Smooth muscle cell (in vitro differentiated cells): Measurements from ENCODE around the gene PTBP1. TPM values are rescaled to one million over a fixed set of nuclear protein-coding genes. Genes with fewer than 3 reads are reported as not detected.

Experiments
- DNase-seq: peaks from one replicate; lab custom pipeline; 2025; ENCODE audit not compliant: unreplicated experiment; lab: John Stamatoyannopoulos, UW
- H2AFZ ChIP-seq: fragments of 200-600 bp; sonication (generic); 2 replicates; pipeline ENCODE4 v1.6.0; 2016; ENCODE audit warnings: antibody characterized with exemption, low read depth, mild to moderate bottlenecking
- H3F3A ChIP-seq: fragments of 200-600 bp; sonication (generic); 2 replicates; pipeline ENCODE4 v1.6.0; 2017; ENCODE audit warnings: antibody characterized with exemption, low read depth
- H3K27ac ChIP-seq: fragments of 200-600 bp; sonication (generic); 2 replicates; pipeline ENCODE4 v1.5.1; 2016; ENCODE audit warnings: low read depth, mild to moderate bottlenecking
- H3K27me3 ChIP-seq: fragments of 200-600 bp; sonication (generic); 2 replicates; pipeline ENCODE4 v1.6.1; 2016; ENCODE audit warnings: low read depth, mild to moderate bottlenecking
- H3K36me3 ChIP-seq: fragments of 200-600 bp; sonication (generic); 2 replicates; pipeline ENCODE4 v1.5.1; 2016; ENCODE audit warnings: low read depth
- H3K4me1 ChIP-seq: fragments of 200-600 bp; sonication (generic); 2 replicates; pipeline ENCODE4 v1.5.1; 2016; ENCODE audit warnings: low read depth
- H3K4me2 ChIP-seq: fragments of 200-600 bp; sonication (generic); 2 replicates; pipeline ENCODE4 v1.6.0; 2016; ENCODE audit warnings: mild to moderate bottlenecking
- H3K4me3 ChIP-seq: fragments of 200-600 bp; sonication (generic); 2 replicates; pipeline ENCODE4 v1.5.1; 2016; ENCODE audit warnings: mild to moderate bottlenecking
- H3K79me2 ChIP-seq: fragments of 200-600 bp; sonication (generic); 2 replicates; pipeline ENCODE4 v1.6.0; 2016; ENCODE audit warnings: low read depth, mild to moderate bottlenecking
- H3K9ac ChIP-seq: fragments of 200-600 bp; sonication (generic); 2 replicates; pipeline ENCODE4 v1.6.0; 2016; ENCODE audit warnings: low read depth
- H3K9me3 ChIP-seq: fragments of 200-600 bp; sonication (generic); replicated peaks from 2 replicates; pipeline ENCODE4 v1.5.1; 2016; ENCODE audit warnings: low read depth
- H4K20me1 ChIP-seq: fragments of 200-600 bp; sonication (generic); 2 replicates; pipeline ENCODE4 v1.6.0; 2016; ENCODE audit warnings: low read depth
- CTCF ChIP-seq: fragments of 200-600 bp; sonication (generic); IDR thresholded peaks from 2 replicates; pipeline ENCODE4 v1.5.1; 2017; ENCODE audit warnings: borderline replicate concordance, mild to moderate bottlenecking, antibody characterized with exemption; ENCODE audit not compliant: insufficient read depth, poor library complexity, severe bottlenecking
- WGBS: methylation state at CpG from one replicate; pipeline ENCODE4 v1.1.7; 2016; ENCODE audit warnings: low lambda C conversion rate; 5-methylcytosine and 5-hydroxymethylcytosine counted together
- polyA plus RNA-seq: library from polyadenylated mRNA; unstranded; fragments of >200 nt; fragmentation: Nextera tagmentation; extraction: Ambion mirVana; gene quantifications from 2 replicates; pipeline ENCODE4 v1.2.1, GENCODE V29; 2016
- total RNA-seq: library from RNA; depleted of rRNA; stranded (reverse); fragments of >200 nt; gene quantifications from 2 replicates; pipeline ENCODE4 v1.2.3, GENCODE V29; 2014

PTBP1 gene
- total and polyA plus RNA-seq, 2 experiments from 2014 or later, result 167 to 226 TPM

- peaks cover 20% of the 10 kb centered on the region for H3K36me3 ChIP-seq
- H3F3A ChIP-seq, result peaks cover 31% of the 10 kb centered on the region
- TF ChIP-seq CTCF, result no peak
- H3K9ac ChIP-seq, result no peak overlapping the region
- WGBS, result 99% methylated on average over 19 of the region's 26 CpGs
- no peak overlapping the region for H2AFZ ChIP-seq
- H3K9me3 ChIP-seq, result no peaks in the 10 kb centered on the region
- peaks cover 67% of the 10 kb centered on the region for H3K79me2 ChIP-seq
- peaks cover 91% of the 10 kb centered on the region for H4K20me1 ChIP-seq
- DNase-seq, result no peak
- H3K27ac ChIP-seq, result no peak overlapping the region
- H3K27me3 ChIP-seq, result no peaks in the 10 kb centered on the region
- no peak overlapping the region for H3K4me2 ChIP-seq
- H3K4me3 ChIP-seq, result no peak overlapping the region
- no peaks in the 10 kb centered on the region for H3K4me1 ChIP-seq
Measured at GRCh38 chr19:808423-808775, 11.1 kb downstream of the PTBP1 start.

- Histone ChIP-seq H3K4me1 (no peaks in the 10 kb centered on the region), H3K36me3 (peaks cover 20% of the 10 kb centered on the region), H3K4me3 (no peak overlapping the region), H3K79me2 (peaks cover 49% of the 10 kb centered on the region), H2AFZ (no peak overlapping the region), H3K27ac (no peak overlapping the region), H3K4me2 (no peak overlapping the region), H3K27me3 (no peaks in the 10 kb centered on the region), H3K9me3 (no peaks in the 10 kb centered on the region), H3K9ac (no peak overlapping the region), H3F3A (peaks cover 31% of the 10 kb centered on the region), H4K20me1 (peaks cover 78% of the 10 kb centered on the region)
- WGBS, result 94% methylated on average over 30 of the region's 30 CpGs
- no peak for TF ChIP-seq CTCF
- no peak for DNase-seq
Measured at GRCh38 chr19:810077-810855, 13.0 kb downstream of the PTBP1 start.

- Histone ChIP-seq H3K27ac (no peak overlapping the region), H3K9ac (no peak overlapping the region), H4K20me1 (peaks cover 71% of the 10 kb centered on the region), H3K4me1 (no peaks in the 10 kb centered on the region), H3K79me2 (peaks cover 42% of the 10 kb centered on the region), H3K4me2 (no peak overlapping the region), H3F3A (peaks cover 27% of the 10 kb centered on the region), H3K9me3 (no peaks in the 10 kb centered on the region), H3K36me3 (peaks cover 20% of the 10 kb centered on the region), H2AFZ (no peak overlapping the region), H3K4me3 (no peak overlapping the region), H3K27me3 (no peaks in the 10 kb centered on the region)
- DNase-seq, result no peak
- 93% methylated on average over 15 of the region's 25 CpGs for WGBS
- no peak for TF ChIP-seq CTCF
Measured at GRCh38 chr19:810883-811489, 13.7 kb downstream of the PTBP1 start.
